Vagina (tissue), 2 donors: ENCODE measurements around the gene ITSN1. TPM values are rescaled to one million over a fixed set of nuclear protein-coding genes. Genes with fewer than 3 reads are reported as not detected.

ENCODE experiments used
- DNase-seq, 2 donors: peaks; one replicate each; pipeline ENCODE4 v3.0.0-alpha.2; 2017; ENCODE audit errors: extremely low spot score in 2 of 2
- H3K27ac ChIP-seq: fragments of 200-600 bp; sonication (generic); one replicate; pipeline ENCODE4 v1.5.1; 2019
- H3K27me3 ChIP-seq: fragments of 200-600 bp; sonication (generic); one replicate; pipeline ENCODE4 v1.5.1; 2019
- H3K36me3 ChIP-seq, 2 donors: fragments of 200-600 bp; sonication (generic); one replicate each; pipeline ENCODE4 v1.5.1; 2017 to 2019
- H3K4me1 ChIP-seq: fragments of 200-600 bp; sonication (generic); one replicate; pipeline ENCODE4 v1.5.1; 2019
- H3K4me3 ChIP-seq, 2 donors: fragments of 200-600 bp; sonication (generic); 1 replicate in 1 of 2; 2 replicates in 1 of 2; pipeline ENCODE4 v1.5.1; 2016 to 2019
- H3K9me3 ChIP-seq: fragments of 200-600 bp; sonication (generic); one replicate; pipeline ENCODE4 v1.5.1; 2019
- CTCF ChIP-seq, 3 experiments: fragments of 450-650 bp in 2 of 3; fragments of 200-600 bp in 1 of 3; sonication (generic) in 1 of 3; IDR thresholded peaks; one replicate each; pipeline ENCODE4 v1.5.1; 2017 to 2019; ENCODE audit warnings: antibody characterized with exemption in 3 of 3, mild to moderate bottlenecking in 2 of 3, moderate library complexity in 2 of 3
- POLR2A ChIP-seq, 2 donors: fragments of 450-650 bp; IDR thresholded peaks; one replicate each; pipeline ENCODE4 v1.6.1; 2017; ENCODE audit warnings: antibody characterized with exemption in 2 of 2, mild to moderate bottlenecking in 2 of 2, moderate library complexity in 2 of 2
- POLR2AphosphoS5 ChIP-seq, 2 donors: sonication (generic); formaldehyde crosslinking; IDR thresholded peaks; one replicate each; pipeline ENCODE4 v1.9.0; 2017; ENCODE audit warnings: antibody characterized with exemption in 2 of 2, mild to moderate bottlenecking in 2 of 2, low read depth in 1 of 2; ENCODE audit not compliant: insufficient read depth in 1 of 2
- intact Hi-C: fragments of 100-400 bp; cut with DNase I; formaldehyde crosslinking; loops from one replicate; pipeline ENCODE4 v1.15.1; 2023
- total RNA-seq: library from RNA; depleted of rRNA; stranded (reverse); fragments of >200 nt; gene quantifications from one replicate; pipeline ENCODE4 v1.2.3, GENCODE V29; 2016

ITSN1 gene
- total RNA-seq, 1 donor from 2014 or later: 46.9 TPM

DNA sequence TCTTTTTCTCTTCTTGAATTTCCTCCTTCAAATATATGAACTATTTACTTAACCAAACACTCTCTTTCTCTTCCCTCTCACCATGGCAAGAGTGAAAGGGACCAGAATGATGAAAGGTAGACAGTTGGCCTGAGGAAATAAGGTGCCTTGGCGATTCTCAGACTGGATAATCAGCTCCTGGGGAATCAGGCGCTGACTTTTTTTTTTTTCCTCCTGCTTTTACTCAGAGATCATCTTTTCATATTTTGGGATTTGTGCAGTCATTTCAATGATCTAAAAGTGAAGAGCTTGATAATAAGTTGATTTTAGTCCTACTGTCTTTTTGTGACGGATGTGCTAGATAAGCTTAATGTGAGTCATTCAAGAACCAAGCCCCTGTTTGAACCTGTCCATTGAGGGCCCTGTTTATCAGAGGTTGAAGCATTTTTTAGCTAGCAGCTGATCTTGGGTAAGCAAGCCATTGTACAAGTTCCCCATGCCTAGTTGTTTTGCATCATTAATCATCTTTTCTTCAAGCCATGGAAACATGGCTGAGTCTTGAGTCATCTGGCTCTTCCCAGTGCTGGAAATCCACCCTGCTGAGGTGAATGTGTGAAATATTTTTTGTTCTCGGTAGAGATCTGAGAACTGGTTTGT lies 40.8 kb downstream of the ITSN1 start:
- Histone ChIP-seq H3K36me3 (no peaks in the 10 kb centered on the region), H3K27ac (no peak overlapping the region), H3K27me3 (no peaks in the 10 kb centered on the region), H3K4me3 (no peak overlapping the region), H3K4me1 (peaks cover 63% of the 10 kb centered on the region), H3K9me3 (no peaks in the 10 kb centered on the region)
- DNase-seq: no peak
- TF ChIP-seq POLR2AphosphoS5 (IDR thresholded peaks at IDR 0.05; ENCODE audit: insufficient read depth in 1 of 2, low read depth in 1 of 2): peak in 1 of 2 donors; percentile 45
- TF ChIP-seq POLR2A (IDR thresholded peaks at IDR 0.05): no peak
- intact Hi-C loops: no loop called here

DNA sequence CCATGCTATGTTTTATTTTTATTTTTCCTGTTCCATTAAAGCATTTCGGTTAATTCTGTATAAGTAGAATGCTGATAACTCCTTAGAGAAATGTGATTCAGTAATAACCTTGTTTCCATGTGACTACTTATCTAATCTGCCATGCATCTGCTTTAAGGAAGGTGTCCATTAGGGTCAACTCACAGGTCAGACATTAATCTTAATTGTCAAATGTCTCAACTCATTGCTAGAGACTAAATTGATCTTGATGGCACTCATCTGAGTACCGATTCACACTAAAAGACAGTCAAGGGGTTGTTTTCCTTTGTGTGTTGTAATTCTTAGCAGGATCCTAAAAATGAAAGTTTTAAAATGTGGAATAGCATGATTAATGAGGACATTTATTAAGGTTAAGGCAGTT lies 41.8 kb downstream of the ITSN1 start:
- H3K4me1 ChIP-seq: peaks cover 66% of the 10 kb centered on the region
- no peak overlapping the region for H3K4me3 ChIP-seq
- no peaks in the 10 kb centered on the region for H3K36me3 ChIP-seq
- H3K9me3 ChIP-seq: no peaks in the 10 kb centered on the region
- H3K27ac ChIP-seq: no peak overlapping the region
- intact Hi-C loops: no loop called here
- no peak for TF ChIP-seq POLR2AphosphoS5 (IDR thresholded peaks at IDR 0.05; ENCODE audit: insufficient read depth in 1 of 2, low read depth in 1 of 2)
- no peak for DNase-seq
- no peaks in the 10 kb centered on the region for H3K27me3 ChIP-seq

DNA sequence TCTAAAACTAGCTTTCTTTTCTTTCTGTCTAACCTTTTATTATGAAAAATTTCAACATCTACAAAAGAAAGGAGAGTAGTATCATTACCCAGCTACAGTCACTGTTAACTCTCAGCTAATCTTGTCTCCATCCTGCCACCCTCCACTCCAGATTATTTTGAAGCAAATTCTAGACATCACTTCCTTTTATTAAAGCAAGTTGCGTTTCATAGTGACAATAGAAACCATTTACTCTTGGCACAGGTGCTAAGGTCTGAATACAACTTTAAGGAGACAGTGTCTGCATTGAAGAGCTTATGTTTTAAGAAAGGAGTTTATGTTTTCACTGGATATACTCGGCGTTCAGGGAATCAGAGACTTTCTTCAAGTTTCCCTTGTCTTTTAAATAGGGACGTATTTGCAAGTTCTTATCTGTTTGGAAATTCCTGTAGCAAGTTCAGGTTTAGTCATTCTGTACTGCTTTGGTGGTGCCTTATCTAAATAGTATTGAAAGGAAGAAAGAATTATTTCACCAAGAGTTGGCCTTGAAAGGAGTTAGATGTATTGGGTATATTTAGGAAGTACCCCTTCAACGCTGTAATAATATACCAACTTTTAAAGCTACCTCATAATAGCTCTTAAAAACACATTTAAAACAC lies 42.7 kb downstream of the ITSN1 start:
- H3K27ac ChIP-seq: no peak overlapping the region
- no peak for DNase-seq
- no peak overlapping the region for H3K4me3 ChIP-seq
- H3K4me1 ChIP-seq: peaks cover 71% of the 10 kb centered on the region
- no peaks in the 10 kb centered on the region for H3K36me3 ChIP-seq
- intact Hi-C loops: no loop called here
- no peaks in the 10 kb centered on the region for H3K27me3 ChIP-seq
- no peaks in the 10 kb centered on the region for H3K9me3 ChIP-seq
- TF ChIP-seq POLR2AphosphoS5 (IDR thresholded peaks at IDR 0.05; ENCODE audit: insufficient read depth in 1 of 2, low read depth in 1 of 2): no peak
- no peak for TF ChIP-seq CTCF (IDR thresholded peaks at IDR 0.05)
- TF ChIP-seq POLR2A (IDR thresholded peaks at IDR 0.05): no peak

- Histone ChIP-seq H3K4me1 (peaks cover 67% of the 10 kb centered on the region), H3K27ac (no peak overlapping the region), H3K4me3 (no peak overlapping the region), H3K36me3 (no peaks in the 10 kb centered on the region), H3K27me3 (no peaks in the 10 kb centered on the region), H3K9me3 (no peaks in the 10 kb centered on the region)
- TF ChIP-seq POLR2A (IDR thresholded peaks at IDR 0.05): no peak
- no peak for TF ChIP-seq POLR2AphosphoS5 (IDR thresholded peaks at IDR 0.05; ENCODE audit: insufficient read depth in 1 of 2, low read depth in 1 of 2)
- TF ChIP-seq CTCF (IDR thresholded peaks at IDR 0.05): no peak
- no peak for DNase-seq
- intact Hi-C loops: no loop called here
These were observed 43.4 kb downstream of the ITSN1 start for GRCh38 chr21:33685613-33686197.

- intact Hi-C loops: no loop called here
- no peak overlapping the region for H3K4me3 ChIP-seq
- H3K27me3 ChIP-seq: no peaks in the 10 kb centered on the region
- H3K9me3 ChIP-seq: no peaks in the 10 kb centered on the region
- TF ChIP-seq POLR2A (IDR thresholded peaks at IDR 0.05) (no peak), POLR2AphosphoS5 (IDR thresholded peaks at IDR 0.05; ENCODE audit: insufficient read depth in 1 of 2, low read depth in 1 of 2) (no peak), CTCF (IDR thresholded peaks at IDR 0.05) (no peak)
- no peak for DNase-seq
- H3K27ac ChIP-seq: no peak overlapping the region
- no peaks in the 10 kb centered on the region for H3K36me3 ChIP-seq
- H3K4me1 ChIP-seq: peaks cover 62% of the 10 kb centered on the region
These were observed 44.1 kb downstream of the ITSN1 start for GRCh38 chr21:33686386-33686785.

GRCh38 chr21:33687634-33688033 lies 45.3 kb downstream of the ITSN1 start:
- no peak for TF ChIP-seq POLR2A (IDR thresholded peaks at IDR 0.05)
- no peak for TF ChIP-seq CTCF (IDR thresholded peaks at IDR 0.05)
- TF ChIP-seq POLR2AphosphoS5 (IDR thresholded peaks at IDR 0.05; ENCODE audit: insufficient read depth in 1 of 2, low read depth in 1 of 2): no peak
- no peak for DNase-seq
- peaks cover 62% of the 10 kb centered on the region for H3K4me1 ChIP-seq
- intact Hi-C loops: no loop called here
- no peak overlapping the region for H3K27ac ChIP-seq
- no peaks in the 10 kb centered on the region for H3K9me3 ChIP-seq
- no peak overlapping the region for H3K4me3 ChIP-seq
- H3K27me3 ChIP-seq: no peaks in the 10 kb centered on the region
- H3K36me3 ChIP-seq: no peaks in the 10 kb centered on the region
